Measurements from ENCODE around the gene DOK3. TPM values are rescaled to one million over a fixed set of nuclear protein-coding genes. Genes with fewer than 3 reads are reported as not detected.
A peak's percentile ranks its signal among the peaks of the same experiment; 100 is the strongest.

DOK3 gene
- total and polyA plus RNA-seq, 2 experiments from 2014 or later: 2.2 to 11.1 TPM

DNA sequence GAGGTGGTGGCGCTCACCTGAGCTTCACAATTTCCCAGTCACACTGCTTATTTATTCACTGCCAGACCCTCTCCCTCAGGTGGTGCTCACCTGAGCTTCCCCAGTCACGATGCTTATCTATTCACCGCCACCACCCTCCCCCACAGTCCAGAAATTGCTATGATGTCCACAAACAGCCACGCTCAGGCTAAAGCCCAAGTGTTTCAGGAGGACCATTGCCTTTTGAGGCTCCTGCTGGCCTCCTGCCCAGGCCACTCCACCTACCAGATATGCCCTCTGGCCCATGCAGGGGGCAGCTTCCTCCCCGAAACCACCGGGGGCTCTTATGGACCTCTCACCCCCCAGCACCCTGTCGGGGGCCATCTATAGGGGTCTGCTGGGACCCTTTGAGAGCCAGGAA, 16.8 kb downstream of the DOK3 start (continued):
- TF ChIP-seq CTCF (conservative IDR thresholded peaks at IDR 0.05; ENCODE audit: low read depth in 2 of 2) (no peak), REST (IDR thresholded peaks at IDR 0.05; ENCODE audit: unreplicated experiment) (no peak), POLR2AphosphoS5 (IDR thresholded peaks at IDR 0.05; ENCODE audit: low read depth) (no peak), ZNF331 (CRISPR knock-in tag; IDR thresholded peaks at IDR 0.05; ENCODE audit: low read depth) (no peak), EZH2 (IDR thresholded peaks at IDR 0.05; ENCODE audit: low read depth, unreplicated experiment) (no peak), JUNB (IDR thresholded peaks at IDR 0.05; ENCODE audit: unreplicated experiment) (no peak), ZNF114 (CRISPR knock-in tag; IDR thresholded peaks at IDR 0.05) (no peak), STAT1 (IDR thresholded peaks at IDR 0.05; ENCODE audit: unreplicated experiment) (no peak), NANOG (IDR thresholded peaks at IDR 0.05; ENCODE audit: borderline replicate concordance) (no peak)
- TF ChIP-seq, protein P1, sequence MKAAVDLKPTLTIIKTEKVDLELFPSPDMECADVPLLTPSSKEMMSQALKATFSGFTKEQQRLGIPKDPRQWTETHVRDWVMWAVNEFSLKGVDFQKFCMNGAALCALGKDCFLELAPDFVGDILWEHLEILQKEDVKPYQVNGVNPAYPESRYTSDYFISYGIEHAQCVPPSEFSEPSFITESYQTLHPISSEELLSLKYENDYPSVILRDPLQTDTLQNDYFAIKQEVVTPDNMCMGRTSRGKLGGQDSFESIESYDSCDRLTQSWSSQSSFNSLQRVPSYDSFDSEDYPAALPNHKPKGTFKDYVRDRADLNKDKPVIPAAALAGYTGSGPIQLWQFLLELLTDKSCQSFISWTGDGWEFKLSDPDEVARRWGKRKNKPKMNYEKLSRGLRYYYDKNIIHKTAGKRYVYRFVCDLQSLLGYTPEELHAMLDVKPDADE (IDR thresholded peaks at IDR 0.05): no peak

GRCh38 chr5:177491983-177492746, 17.5 kb downstream of the DOK3 start:
- Mint-ChIP-seq H3K4me3 (no peak overlapping the region), H3K9me3 (peaks cover 2% of the 10 kb centered on the region; the same call in 1 of the 3 replicates), H3K4me1 (peaks cover 38% of the 10 kb centered on the region), H3K27me3 (ENCODE audit: insufficient read depth, low read depth, poor library complexity) (peaks cover 34% of the 10 kb centered on the region), H3K36me3 (ENCODE audit: low read depth) (peaks cover 59% of the 10 kb centered on the region), H3K27ac (0 out of 2 replicates have a peak overlapping the region, but pooled peaks have one; percentile 67)
- Histone ChIP-seq H2AFZ (no peak overlapping the region), H3K4me1 (ENCODE audit: insufficient read depth) (peaks cover 30% of the 10 kb centered on the region), H3K27ac (ENCODE audit: low read depth) (peak overlapping the region; percentile 74), H3K4me2 (no peak overlapping the region), H3K36me3 (ENCODE audit: insufficient read depth) (peaks cover 7% of the 10 kb centered on the region), H3K4me3 (no peak overlapping the region), H3F3A (replicated peaks; ENCODE audit: low read depth) (peaks cover 38% of the 10 kb centered on the region; the same call in 1 of the 2 replicates), H3K79me2 (replicated peaks; ENCODE audit: insufficient read depth) (peaks cover 20% of the 10 kb centered on the region), H3K9me2 (ENCODE audit: insufficient read depth) (no peaks in the 10 kb centered on the region), H3K27me3 (ENCODE audit: insufficient read depth) (no peaks in the 10 kb centered on the region), H4K20me1 (replicated peaks; ENCODE audit: insufficient read depth) (no peaks in the 10 kb centered on the region; the same call in 1 of the 2 replicates)
- peak; percentile 57 for DNase-seq (ENCODE audit: low spot score)
- ATAC-seq: peak; percentile 0; the same call in 2 of the 3 replicates
- no peak for TF ChIP-seq POLR2AphosphoS5 (IDR thresholded peaks at IDR 0.05; ENCODE audit: low read depth)
- TF ChIP-seq JUNB (IDR thresholded peaks at IDR 0.05; ENCODE audit: unreplicated experiment): no peak
- TF ChIP-seq ZNF331 (CRISPR knock-in tag; IDR thresholded peaks at IDR 0.05; ENCODE audit: low read depth): no peak
- TF ChIP-seq, protein P2, sequence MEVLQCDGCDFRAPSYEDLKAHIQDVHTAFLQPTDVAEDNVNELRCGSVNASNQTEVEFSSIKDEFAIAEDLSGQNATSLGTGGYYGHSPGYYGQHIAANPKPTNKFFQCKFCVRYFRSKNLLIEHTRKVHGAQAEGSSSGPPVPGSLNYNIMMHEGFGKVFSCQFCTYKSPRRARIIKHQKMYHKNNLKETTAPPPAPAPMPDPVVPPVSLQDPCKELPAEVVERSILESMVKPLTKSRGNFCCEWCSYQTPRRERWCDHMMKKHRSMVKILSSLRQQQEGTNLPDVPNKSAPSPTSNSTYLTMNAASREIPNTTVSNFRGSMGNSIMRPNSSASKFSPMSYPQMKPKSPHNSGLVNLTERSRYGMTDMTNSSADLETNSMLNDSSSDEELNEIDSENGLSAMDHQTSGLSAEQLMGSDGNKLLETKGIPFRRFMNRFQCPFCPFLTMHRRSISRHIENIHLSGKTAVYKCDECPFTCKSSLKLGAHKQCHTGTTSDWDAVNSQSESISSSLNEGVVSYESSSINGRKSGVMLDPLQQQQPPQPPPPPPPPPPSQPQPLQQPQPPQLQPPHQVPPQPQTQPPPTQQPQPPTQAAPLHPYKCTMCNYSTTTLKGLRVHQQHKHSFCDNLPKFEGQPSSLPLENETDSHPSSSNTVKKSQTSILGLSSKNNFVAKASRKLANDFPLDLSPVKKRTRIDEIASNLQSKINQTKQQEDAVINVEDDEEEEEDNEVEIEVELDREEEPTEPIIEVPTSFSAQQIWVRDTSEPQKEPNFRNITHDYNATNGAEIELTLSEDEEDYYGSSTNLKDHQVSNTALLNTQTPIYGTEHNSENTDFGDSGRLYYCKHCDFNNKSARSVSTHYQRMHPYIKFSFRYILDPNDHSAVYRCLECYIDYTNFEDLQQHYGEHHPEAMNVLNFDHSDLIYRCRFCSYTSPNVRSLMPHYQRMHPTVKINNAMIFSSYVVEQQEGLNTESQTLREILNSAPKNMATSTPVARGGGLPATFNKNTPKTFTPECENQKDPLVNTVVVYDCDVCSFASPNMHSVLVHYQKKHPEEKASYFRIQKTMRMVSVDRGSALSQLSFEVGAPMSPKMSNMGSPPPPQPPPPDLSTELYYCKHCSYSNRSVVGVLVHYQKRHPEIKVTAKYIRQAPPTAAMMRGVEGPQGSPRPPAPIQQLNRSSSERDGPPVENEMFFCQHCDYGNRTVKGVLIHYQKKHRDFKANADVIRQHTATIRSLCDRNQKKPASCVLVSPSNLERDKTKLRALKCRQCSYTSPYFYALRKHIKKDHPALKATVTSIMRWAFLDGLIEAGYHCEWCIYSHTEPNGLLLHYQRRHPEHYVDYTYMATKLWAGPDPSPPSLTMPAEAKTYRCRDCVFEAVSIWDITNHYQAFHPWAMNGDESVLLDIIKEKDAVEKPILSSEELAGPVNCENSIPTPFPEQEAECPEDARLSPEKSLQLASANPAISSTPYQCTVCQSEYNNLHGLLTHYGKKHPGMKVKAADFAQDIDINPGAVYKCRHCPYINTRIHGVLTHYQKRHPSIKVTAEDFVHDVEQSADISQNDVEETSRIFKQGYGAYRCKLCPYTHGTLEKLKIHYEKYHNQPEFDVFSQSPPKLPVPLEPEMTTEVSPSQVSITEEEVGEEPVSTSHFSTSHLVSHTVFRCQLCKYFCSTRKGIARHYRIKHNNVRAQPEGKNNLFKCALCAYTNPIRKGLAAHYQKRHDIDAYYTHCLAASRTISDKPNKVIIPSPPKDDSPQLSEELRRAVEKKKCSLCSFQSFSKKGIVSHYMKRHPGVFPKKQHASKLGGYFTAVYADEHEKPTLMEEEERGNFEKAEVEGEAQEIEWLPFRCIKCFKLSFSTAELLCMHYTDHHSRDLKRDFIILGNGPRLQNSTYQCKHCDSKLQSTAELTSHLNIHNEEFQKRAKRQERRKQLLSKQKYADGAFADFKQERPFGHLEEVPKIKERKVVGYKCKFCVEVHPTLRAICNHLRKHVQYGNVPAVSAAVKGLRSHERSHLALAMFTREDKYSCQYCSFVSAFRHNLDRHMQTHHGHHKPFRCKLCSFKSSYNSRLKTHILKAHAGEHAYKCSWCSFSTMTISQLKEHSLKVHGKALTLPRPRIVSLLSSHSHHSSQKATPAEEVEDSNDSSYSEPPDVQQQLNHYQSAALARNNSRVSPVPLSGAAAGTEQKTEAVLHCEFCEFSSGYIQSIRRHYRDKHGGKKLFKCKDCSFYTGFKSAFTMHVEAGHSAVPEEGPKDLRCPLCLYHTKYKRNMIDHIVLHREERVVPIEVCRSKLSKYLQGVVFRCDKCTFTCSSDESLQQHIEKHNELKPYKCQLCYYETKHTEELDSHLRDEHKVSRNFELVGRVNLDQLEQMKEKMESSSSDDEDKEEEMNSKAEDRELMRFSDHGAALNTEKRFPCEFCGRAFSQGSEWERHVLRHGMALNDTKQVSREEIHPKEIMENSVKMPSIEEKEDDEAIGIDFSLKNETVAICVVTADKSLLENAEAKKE (CRISPR knock-in tag; IDR thresholded peaks at IDR 0.05): no peak
